HFFc6 (cell line): ENCODE data around the gene RALGPS1. TPM values are rescaled to one million over a fixed set of nuclear protein-coding genes. Genes with fewer than 3 reads are reported as not detected.

Source experiments
- DNase-seq: peaks from one replicate; pipeline ENCODE4 v3.0.0-alpha.2; 2018
- H3K27ac Mint-ChIP-seq: 2 replicates; pipeline ENCODE4 v1.8.0; 2020; ENCODE audit warnings: mild to moderate bottlenecking, mixed read lengths
- H3K27me3 Mint-ChIP-seq: 2 replicates; pipeline ENCODE4 v1.8.0; 2021; ENCODE audit warnings: mild to moderate bottlenecking, moderate library complexity, mixed read lengths; ENCODE audit not compliant: insufficient read depth
- H3K36me3 Mint-ChIP-seq: 2 replicates; pipeline ENCODE4 v1.8.0; 2021; ENCODE audit warnings: low read depth, mixed read lengths
- H3K4me1 Mint-ChIP-seq: 2 replicates; pipeline ENCODE4 v1.8.0; 2020; ENCODE audit warnings: low read depth, mixed read lengths
- H3K4me3 Mint-ChIP-seq: 2 replicates; pipeline ENCODE4 v1.8.0; 2020; ENCODE audit warnings: mild to moderate bottlenecking, moderate library complexity, mixed read lengths
- H3K9me3 Mint-ChIP-seq: 2 replicates; pipeline ENCODE4 v1.8.0; 2020; ENCODE audit warnings: mild to moderate bottlenecking, mixed read lengths
- CTCF ChIP-seq: fragments of 200-600 bp; sonication (generic); IDR thresholded peaks from 2 replicates; pipeline ENCODE4 v1.5.0; 2021; ENCODE audit warnings: antibody characterized with exemption, mild to moderate bottlenecking
- total RNA-seq, 6 experiments: library from RNA; stranded (reverse); fragmentation: NEBNext Ultra II Directional; extraction: Animal tissue kit (Norgen Biotek cat#: 25700); gene quantifications; 2 replicates in 1 of 6; 3 replicates in 5 of 6; pipeline ENCODE4 v1.2.3, GENCODE V29; 2021

Gene RALGPS1
- total RNA-seq, 6 experiments from 2014 or later: 0.68 to 1.6 (median 1.1) TPM

- DNase-seq: no peak
- Mint-ChIP-seq H3K27me3 (peaks cover 10% of the 10 kb centered on the region), H3K9me3 (no peaks in the 10 kb centered on the region), H3K36me3 (no peaks in the 10 kb centered on the region), H3K27ac (no peak overlapping the region), H3K4me1 (peaks cover 9% of the 10 kb centered on the region), H3K4me3 (no peak overlapping the region)
- no peak for TF ChIP-seq CTCF
Observed at GRCh38 chr9:126939821-126940221, 25.2 kb downstream of the RALGPS1 start.

GRCh38 chr9:126942399-126942798 is 27.8 kb downstream of the RALGPS1 start:
- Mint-ChIP-seq H3K9me3 (no peaks in the 10 kb centered on the region), H3K27ac (no peak overlapping the region), H3K4me3 (no peak overlapping the region), H3K27me3 (peaks cover 11% of the 10 kb centered on the region), H3K4me1 (no peaks in the 10 kb centered on the region), H3K36me3 (no peaks in the 10 kb centered on the region)
- TF ChIP-seq CTCF: no peak
- no peak for DNase-seq

- no peak overlapping the region for H3K27ac Mint-ChIP-seq
- H3K4me3 Mint-ChIP-seq: no peak overlapping the region
- no peak for TF ChIP-seq CTCF
- H3K36me3 Mint-ChIP-seq: no peaks in the 10 kb centered on the region
- peaks cover 7% of the 10 kb centered on the region for H3K27me3 Mint-ChIP-seq
- H3K4me1 Mint-ChIP-seq: no peaks in the 10 kb centered on the region
- DNase-seq: no peak
- no peaks in the 10 kb centered on the region for H3K9me3 Mint-ChIP-seq
Observed at GRCh38 chr9:126945682-126946081, 31.1 kb downstream of the RALGPS1 start.

GRCh38 chr9:126947529-126947928 is 32.9 kb downstream of the RALGPS1 start:
- Mint-ChIP-seq H3K4me3 (no peak overlapping the region), H3K27ac (no peak overlapping the region), H3K27me3 (peaks cover 5% of the 10 kb centered on the region), H3K4me1 (no peaks in the 10 kb centered on the region), H3K36me3 (no peaks in the 10 kb centered on the region), H3K9me3 (no peaks in the 10 kb centered on the region)
- TF ChIP-seq CTCF: no peak
- no peak for DNase-seq

- no peak for DNase-seq
- Mint-ChIP-seq H3K4me1 (peaks cover 13% of the 10 kb centered on the region), H3K36me3 (no peaks in the 10 kb centered on the region), H3K27ac (no peak overlapping the region), H3K9me3 (no peaks in the 10 kb centered on the region), H3K27me3 (peaks cover 5% of the 10 kb centered on the region), H3K4me3 (no peak overlapping the region)
- TF ChIP-seq CTCF: no peak
Observed at GRCh38 chr9:126952205-126952977, 37.8 kb downstream of the RALGPS1 start.
